ENCODE measurements around the gene HSD17B14. TPM values are rescaled to one million over a fixed set of nuclear protein-coding genes. Genes with fewer than 3 reads are reported as not detected.

Gene HSD17B14
- total and polyA plus RNA-seq, 9 of the 15 experiments (the other 6 are each of a cell fraction or from before 2014, with no cell fraction given), result 0.16 TPM; not detected in 8

DNA sequence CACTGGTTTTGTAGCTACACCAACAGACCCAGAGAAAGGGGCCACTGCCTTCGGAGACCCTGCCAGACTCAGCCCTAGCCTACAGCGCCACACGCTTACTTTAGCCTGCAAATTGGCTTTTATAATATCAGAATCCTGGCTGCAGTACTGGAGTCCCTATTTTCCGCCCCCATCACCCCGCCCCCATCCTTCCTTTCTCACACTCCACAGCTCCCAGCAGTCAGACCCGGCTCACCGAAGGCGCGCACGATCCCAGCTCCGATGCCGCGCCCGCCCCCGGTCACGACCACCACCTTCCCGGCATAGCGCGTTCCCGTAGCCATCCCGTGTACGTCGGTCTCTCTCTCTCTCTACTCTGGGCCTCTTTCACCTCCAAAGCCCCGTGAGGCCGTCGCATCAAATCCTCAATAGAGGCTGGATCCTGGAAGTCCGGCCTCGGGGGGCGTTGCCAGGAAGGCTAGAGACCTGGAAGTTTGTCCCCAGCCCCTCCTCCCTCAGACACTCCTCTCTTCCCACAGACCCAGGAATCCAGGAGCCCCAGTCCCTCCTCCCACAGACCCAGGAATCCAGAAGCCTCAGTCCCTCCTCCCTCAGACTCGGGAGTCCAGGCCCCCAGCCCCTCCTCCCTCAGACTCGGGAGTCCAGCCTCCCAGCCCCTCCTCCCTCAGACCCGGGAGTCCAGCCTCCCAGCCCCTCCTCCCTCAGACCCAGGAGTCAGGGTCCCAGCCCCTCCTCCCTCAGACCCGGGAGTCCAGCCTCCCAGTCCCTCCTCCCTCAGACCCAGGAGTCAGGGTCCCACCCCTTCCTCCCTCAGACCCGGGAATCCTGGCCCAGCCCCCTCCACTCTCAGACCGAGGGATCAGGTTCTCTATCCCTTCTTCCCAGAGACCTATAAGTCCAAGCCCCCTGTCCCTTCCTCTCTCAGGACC is at the start of gene HSD17B14 (continued):
- TF ChIP-seq ARID4B (CRISPR knock-in tag; IDR thresholded peaks at IDR 0.05), result no peak
- no peak for TF ChIP-seq ARHGAP35 (IDR thresholded peaks at IDR 0.05; ENCODE audit: partially characterized antibody)
- TF ChIP-seq ZNF239 (CRISPR knock-in tag; IDR thresholded peaks at IDR 0.05), result no peak
- TF ChIP-seq SUPT5H (IDR thresholded peaks at IDR 0.05), result no peak

DNA sequence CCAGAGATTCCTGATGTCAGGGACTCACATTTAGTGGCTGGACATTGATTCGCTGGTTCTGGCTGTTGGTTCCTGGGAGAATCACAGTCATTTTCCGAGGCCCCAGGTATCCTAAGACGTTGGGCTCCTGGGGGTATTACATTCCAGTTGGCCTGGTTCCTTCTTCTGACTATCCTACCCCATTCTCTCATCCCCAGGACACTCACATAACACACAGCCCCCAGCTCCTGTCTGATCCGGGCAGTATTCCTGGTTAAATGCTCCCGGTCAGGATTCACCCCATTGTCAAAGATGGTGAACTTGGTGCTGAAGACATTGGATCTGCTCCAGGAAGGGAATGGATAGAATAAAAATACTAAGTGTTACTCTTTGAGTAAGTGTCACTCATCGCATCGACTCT is 47.4 kb upstream of the HSD17B14 start:
- no TSS peak for BruUV-seq (replicated peaks)
- CTCF ChIA-PET (ENCODE audit: low intra/inter-chr PET ratio), result no interaction called here
- Histone ChIP-seq H3K4me2 (ENCODE audit: insufficient read depth, low read length) (no peak overlapping the region), H3K36me3 (ENCODE audit: control insufficient read depth, insufficient read depth, low read length) (no peaks in the 10 kb centered on the region), H3K9me1 (ENCODE audit: control insufficient read depth, insufficient read depth, low read length) (no peaks in the 10 kb centered on the region), H3K27me3 (ENCODE audit: control insufficient read depth in 2 of 2, insufficient read depth in 2 of 2, low read length in 2 of 2) (no peaks in the 10 kb centered on the region), H3K4me3 (no peak overlapping the region), H3K79me2 (ENCODE audit: control insufficient read depth, insufficient read depth, low read length) (no peaks in the 10 kb centered on the region), H3K4me1 (replicated peaks in 1 of 2; ENCODE audit: control insufficient read depth in 2 of 2, insufficient read depth in 2 of 2, low read length in 2 of 2) (peaks cover 22 to 42% of the 10 kb centered on the region in 2 experiments), H2AFZ (ENCODE audit: low read depth, low read length) (no peak overlapping the region), H4K20me1 (replicated peaks; ENCODE audit: control insufficient read depth, insufficient read depth, low read length) (no peaks in the 10 kb centered on the region), H3K9me3 (replicated peaks; ENCODE audit: control insufficient read depth, insufficient read depth, low read depth, low read length) (peaks cover 7% of the 10 kb centered on the region), H3K27ac (ENCODE audit: extremely low read depth, low read depth, low read length) (no peak overlapping the region), H3K9ac (ENCODE audit: insufficient read depth in 1 of 2, low read depth in 2 of 2, low read length in 2 of 2) (no peak overlapping the region)
- ATAC-seq (no peak), DNase-seq (ENCODE audit: extremely low read depth in 1 of 4, low spot score in 3 of 4) (no peak), FAIRE-seq (no peak)
- POLR2A ChIA-PET, result interaction anchor here (5.9 to 12.2 kb wide), 2 partner anchors 8 to 87 kb away, joined by 71 to 439 read pairs; partner anchors contain the start of genes FTL and PPP1R15A
- in situ Hi-C loops (cut with MboI) (no loop called here), intact Hi-C loops (cut with micrococcal nuclease) (no loop called here)
- WGBS (ENCODE audit: insufficient coverage, low coverage, missing lambda C conversion rate), result 92% methylated on average over 7 of the region's 7 CpGs
- TF ChIP-seq MXD1 (CRISPR knock-in tag; IDR thresholded peaks at IDR 0.05; ENCODE audit: borderline replicate concordance, poor library complexity, severe bottlenecking) (no peak), PCBP2 (IDR thresholded peaks at IDR 0.05; ENCODE audit: low read depth, low read length, poor library complexity, severe bottlenecking) (no peak), ZNF174 (CRISPR knock-in tag; IDR thresholded peaks at IDR 0.05) (no peak), UBTF (IDR thresholded peaks at IDR 0.05; ENCODE audit: borderline replicate concordance in 1 of 2, low read depth in 2 of 2, low read length in 2 of 2) (no peak), KDM5B (IDR thresholded peaks at IDR 0.05; ENCODE audit: insufficient replicate concordance, low read depth, low read length) (no peak)
- TF ChIP-seq, protein P1, sequence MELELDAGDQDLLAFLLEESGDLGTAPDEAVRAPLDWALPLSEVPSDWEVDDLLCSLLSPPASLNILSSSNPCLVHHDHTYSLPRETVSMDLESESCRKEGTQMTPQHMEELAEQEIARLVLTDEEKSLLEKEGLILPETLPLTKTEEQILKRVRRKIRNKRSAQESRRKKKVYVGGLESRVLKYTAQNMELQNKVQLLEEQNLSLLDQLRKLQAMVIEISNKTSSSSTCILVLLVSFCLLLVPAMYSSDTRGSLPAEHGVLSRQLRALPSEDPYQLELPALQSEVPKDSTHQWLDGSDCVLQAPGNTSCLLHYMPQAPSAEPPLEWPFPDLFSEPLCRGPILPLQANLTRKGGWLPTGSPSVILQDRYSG (tag; conservative IDR thresholded peaks at IDR 0.05; ENCODE audit: low read depth), result no peak

All from K562 (cell line).